CD4-positive, alpha-beta T cell (primary cell): Measurements from ENCODE around the gene MFSD6. TPM values are rescaled to one million over a fixed set of nuclear protein-coding genes. Genes with fewer than 3 reads are reported as not detected.

Source experiments
- ATAC-seq: fragments of 200-7000 bp; cut with Tn5 transposase; one replicate; pipeline ENCODE4 v1.10.0; 2022; ENCODE audit warnings: mild to moderate bottlenecking; ENCODE audit not compliant: poor library complexity
- CTCF ChIA-PET: fragments of 350-600 bp; sonication (Branson Sonifier 250); formaldehyde crosslinking; loops from one replicate; lab custom pipeline; 2021; ENCODE audit warnings: antibody characterized with exemption, inconsistent platforms; lab: Charles Lee
- POLR2A ChIA-PET: fragments of 350-600 bp; sonication (Branson Sonifier 250); formaldehyde crosslinking; loops from one replicate; lab custom pipeline; 2021; ENCODE audit warnings: antibody characterized with exemption, inconsistent platforms; lab: Charles Lee
- DNase-seq, 14 experiments: peaks; one replicate each; pipeline ENCODE4 v3.0.0-alpha.2; 2013 to 2020; ENCODE audit warnings: mixed read lengths in 2 of 14
- H3K27ac ChIP-seq, 2 donors: one replicate each; pipeline versions ENCODE4 v1.5.1 to v1.7.0; 2013; ENCODE audit warnings: low read length in 2 of 2, low read depth in 1 of 2, mild to moderate bottlenecking in 1 of 2
- H3K27me3 ChIP-seq, 2 experiments: 1 replicate in 1 of 2; 2 replicates in 1 of 2; pipeline versions ENCODE4 v1.6.1 to v1.7.0; 2013; ENCODE audit warnings: low read length in 2 of 2, control low read depth in 1 of 2, mild to moderate bottlenecking in 1 of 2, moderate library complexity in 1 of 2; ENCODE audit not compliant: insufficient read depth in 2 of 2, control insufficient read depth in 1 of 2
- H3K36me3 ChIP-seq: one replicate; pipeline ENCODE4 v1.6.1; 2013; ENCODE audit warnings: low read length, control low read depth; ENCODE audit not compliant: insufficient read depth
- H3K4me1 ChIP-seq: one replicate; pipeline ENCODE4 v1.6.1; 2013; ENCODE audit warnings: low read length, control low read depth; ENCODE audit not compliant: insufficient read depth
- H3K4me3 ChIP-seq: one replicate; pipeline ENCODE4 v1.5.1; 2013; ENCODE audit warnings: mild to moderate bottlenecking, low read length, moderate library complexity
- H3K9me3 ChIP-seq, 2 experiments: 1 replicate in 1 of 2; 2 replicates in 1 of 2; pipeline versions ENCODE4 v1.6.1 to v1.7.0; 2013; ENCODE audit warnings: low read length in 2 of 2, mild to moderate bottlenecking in 2 of 2, control low read depth in 1 of 2, moderate library complexity in 1 of 2; ENCODE audit not compliant: control insufficient read depth in 1 of 2, insufficient read depth in 1 of 2
- H3K27ac Mint-ChIP-seq: one replicate; pipeline ENCODE4 v1.8.0; 2020; ENCODE audit warnings: mixed read lengths
- H3K27me3 Mint-ChIP-seq: one replicate; pipeline ENCODE4 v1.8.0; 2021; ENCODE audit warnings: mixed read lengths
- H3K36me3 Mint-ChIP-seq: one replicate; pipeline ENCODE4 v1.8.0; 2021; ENCODE audit warnings: low read depth, mixed read lengths
- H3K4me1 Mint-ChIP-seq: one replicate; pipeline ENCODE4 v1.8.0; 2021; ENCODE audit warnings: low read depth, mixed read lengths
- H3K4me3 Mint-ChIP-seq: one replicate; pipeline ENCODE4 v1.8.0; 2020; ENCODE audit warnings: mild to moderate bottlenecking, mixed read lengths
- H3K9me3 Mint-ChIP-seq: one replicate; pipeline ENCODE4 v1.8.0; 2020; ENCODE audit warnings: mixed read lengths
- CTCF ChIP-seq: fragments of 200-600 bp; IDR thresholded peaks from one replicate; pipeline ENCODE4 v1.8.0; 2022; ENCODE audit warnings: antibody characterized with exemption, mild to moderate bottlenecking
- intact Hi-C, 2 experiments: fragments of 100-400 bp; cut with DNase I in 1 of 2; cut with micrococcal nuclease in 1 of 2; formaldehyde crosslinking; loops; one replicate each; pipeline versions ENCODE4 v1.15.1 to v1.9.0; 2023 to 2025; cut with DNase I, micrococcal nuclease
- total RNA-seq, 174 experiments: library from RNA in 2 of 174; stranded (reverse) in 2 of 174; gene quantifications; one replicate each; pipeline ENCODE4 v1.2.3 and lab custom pipeline; 2021 to 2026

MFSD6 gene
- total RNA-seq, 2 experiments from 2014 or later, result 41.2 to 47.8 TPM

DNA sequence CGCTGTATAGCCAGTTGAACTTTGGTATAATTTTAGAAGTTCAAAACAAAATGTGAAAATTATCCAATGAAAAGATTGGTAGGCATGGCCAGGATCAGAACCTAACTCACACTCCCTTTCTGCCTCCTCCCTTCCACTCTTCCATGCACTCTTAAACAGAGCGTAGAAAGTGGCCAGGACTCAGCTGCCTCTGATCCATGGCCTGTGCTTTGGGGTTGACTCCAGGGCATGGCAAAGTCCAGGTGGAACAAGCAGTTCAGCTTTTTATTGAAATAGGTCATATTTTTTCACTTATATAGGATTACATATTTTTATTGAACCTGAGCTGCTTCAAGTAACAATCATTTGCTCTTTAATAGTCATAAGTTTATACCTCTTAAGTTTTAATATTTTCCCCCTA is 38.5 kb upstream of the MFSD6 start:
- ATAC-seq (no peak), DNase-seq (no peak)
- H3K36me3 Mint-ChIP-seq, result peaks cover 21% of the 10 kb centered on the region
- H3K27me3 Mint-ChIP-seq, result no peaks in the 10 kb centered on the region
- no peaks in the 10 kb centered on the region for H3K9me3 Mint-ChIP-seq
- no peak overlapping the region for H3K4me3 Mint-ChIP-seq
- no peaks in the 10 kb centered on the region for H3K4me1 Mint-ChIP-seq
- H3K9me3 ChIP-seq, result no peaks in the 10 kb centered on the region
- no peaks in the 10 kb centered on the region for H3K27me3 ChIP-seq
- intact Hi-C loops, result loop anchor here in 1 of 2 experiments (2.0 to 5.0 kb wide), 2 partner anchors 281 to 712 kb away; no protein-coding TSS in a partner anchor
- ChIA-PET CTCF (interaction anchor here (1.6 kb wide), 1 partner anchor 31 kb away, joined by 4 read pairs; no protein-coding TSS in a partner anchor), POLR2A (no interaction called here)
- H3K4me3 ChIP-seq, result no peak overlapping the region
- H3K36me3 ChIP-seq, result peaks cover 21% of the 10 kb centered on the region
- H3K27ac ChIP-seq, result no peak overlapping the region
- TF ChIP-seq CTCF, result no peak
- no peak overlapping the region for H3K27ac Mint-ChIP-seq
- H3K4me1 ChIP-seq, result no peaks in the 10 kb centered on the region

DNA sequence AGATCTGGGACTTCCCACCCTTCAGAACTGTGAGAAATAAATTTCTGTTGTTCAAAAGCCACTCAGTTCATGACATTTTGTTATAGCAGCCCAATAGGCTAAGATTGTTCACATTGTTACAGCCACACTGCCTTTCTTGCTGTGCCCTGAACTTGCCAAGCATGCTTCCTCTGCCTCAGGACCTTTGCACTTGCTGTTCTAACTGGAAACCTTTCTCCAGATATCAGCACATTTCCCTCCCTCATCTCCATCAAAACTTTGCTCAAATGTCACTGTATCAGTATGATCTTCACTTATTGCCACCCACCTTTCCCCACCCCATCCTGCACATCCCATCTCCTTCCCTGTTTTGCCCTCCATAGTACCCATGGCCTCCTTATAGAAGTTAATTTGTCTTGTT is 32.1 kb upstream of the MFSD6 start:
- Histone ChIP-seq H3K9me3 (no peaks in the 10 kb centered on the region), H3K27ac (no peak overlapping the region), H3K27me3 (no peaks in the 10 kb centered on the region), H3K4me3 (no peak overlapping the region), H3K4me1 (no peaks in the 10 kb centered on the region), H3K36me3 (peaks cover 2% of the 10 kb centered on the region)
- Mint-ChIP-seq H3K27ac (no peak overlapping the region), H3K9me3 (no peaks in the 10 kb centered on the region), H3K36me3 (no peaks in the 10 kb centered on the region), H3K4me3 (no peak overlapping the region), H3K4me1 (no peaks in the 10 kb centered on the region), H3K27me3 (no peaks in the 10 kb centered on the region)
- ChIA-PET POLR2A (no interaction called here), CTCF (no interaction called here)
- intact Hi-C loops, result no loop called here
- TF ChIP-seq CTCF, result no peak
- DNase-seq (no peak), ATAC-seq (no peak)

DNA sequence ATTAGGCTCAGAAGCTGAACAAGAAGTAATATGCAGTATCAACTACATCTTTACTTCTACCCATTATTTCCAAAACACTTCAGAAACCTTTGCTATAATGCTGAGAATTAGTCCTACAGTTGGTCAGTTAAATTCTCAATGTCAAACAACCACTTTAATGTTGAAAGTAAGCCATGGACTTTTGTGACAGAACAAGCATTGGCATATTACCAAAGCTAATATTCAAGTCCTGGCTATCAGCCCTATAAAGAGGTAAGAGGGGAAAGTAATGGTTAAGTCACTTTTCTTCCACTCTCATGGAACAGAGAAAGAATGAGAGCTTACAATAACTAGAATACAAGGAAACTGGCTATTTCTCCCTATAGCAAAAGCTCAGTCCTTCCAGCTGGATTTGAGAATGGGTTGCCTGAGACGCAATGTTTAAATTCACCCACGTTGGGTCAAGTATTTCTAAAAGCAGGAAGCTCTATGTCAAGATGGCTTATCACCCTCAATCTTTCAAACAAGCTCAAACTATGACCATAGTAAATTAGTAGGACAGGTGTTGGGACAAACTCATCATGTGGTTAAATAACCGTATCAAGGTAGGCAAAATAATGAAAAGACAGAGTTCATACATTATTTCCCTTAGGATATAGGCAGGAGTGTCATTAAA is 31.4 kb upstream of the MFSD6 start:
- H3K36me3 ChIP-seq, result no peaks in the 10 kb centered on the region
- H3K9me3 ChIP-seq, result no peaks in the 10 kb centered on the region
- no peak overlapping the region for H3K4me3 ChIP-seq
- H3K27me3 Mint-ChIP-seq, result no peaks in the 10 kb centered on the region
- ATAC-seq (no peak), DNase-seq (no peak)
- no peaks in the 10 kb centered on the region for H3K36me3 Mint-ChIP-seq
- no peaks in the 10 kb centered on the region for H3K4me1 Mint-ChIP-seq
- H3K27ac ChIP-seq, result no peak overlapping the region
- no peaks in the 10 kb centered on the region for H3K27me3 ChIP-seq
- ChIA-PET POLR2A (interaction anchor here (0.9 kb wide), 1 partner anchor 34 kb away, joined by 3 read pairs; the partner anchor contains the start of gene INPP1), CTCF (no interaction called here)
- H3K9me3 Mint-ChIP-seq, result no peaks in the 10 kb centered on the region
- no peak overlapping the region for H3K27ac Mint-ChIP-seq
- no peaks in the 10 kb centered on the region for H3K4me1 ChIP-seq
- H3K4me3 Mint-ChIP-seq, result no peak overlapping the region
- TF ChIP-seq CTCF, result no peak
- intact Hi-C loops, result no loop called here
